Loucy (cell line): ENCODE results near the gene RBM18.

Experiments used
- H2AFZ ChIP-seq: fragments of 200-600 bp; sonication (generic); 2 replicates; pipeline ENCODE4 v1.6.0; 2016; ENCODE audit warnings: antibody characterized with exemption, mild to moderate bottlenecking, low read length, moderate library complexity
- H3F3A ChIP-seq: fragments of 200-600 bp; 2 replicates; pipeline ENCODE4 v1.6.0; 2016; ENCODE audit warnings: antibody characterized with exemption, low read depth, mild to moderate bottlenecking
- H3K27me3 ChIP-seq: fragments of 200-600 bp; sonication (generic); 2 replicates; pipeline ENCODE4 v1.6.1; 2014; ENCODE audit warnings: low read length, mild to moderate bottlenecking; ENCODE audit not compliant: insufficient read depth, poor library complexity, severe bottlenecking
- H3K36me3 ChIP-seq: fragments of 200-600 bp; sonication (generic); 2 replicates; pipeline ENCODE4 v1.6.1; 2016; ENCODE audit warnings: low read length; ENCODE audit not compliant: insufficient read depth
- H3K4me1 ChIP-seq: fragments of 200-600 bp; sonication (generic); 2 replicates; pipeline ENCODE4 v1.5.1; 2014; ENCODE audit warnings: low read length, mild to moderate bottlenecking; ENCODE audit not compliant: insufficient read depth, poor library complexity, severe bottlenecking
- H3K4me2 ChIP-seq: fragments of 200-600 bp; sonication (generic); 2 replicates; pipeline ENCODE4 v1.6.0; 2014; ENCODE audit warnings: antibody characterized with exemption, low read length, low read depth, mild to moderate bottlenecking; ENCODE audit not compliant: poor library complexity, severe bottlenecking
- H3K4me3 ChIP-seq: fragments of 200-600 bp; sonication (generic); 2 replicates; pipeline ENCODE4 v1.5.1; 2014; ENCODE audit warnings: low read length, mild to moderate bottlenecking, mixed read lengths; ENCODE audit not compliant: poor library complexity, severe bottlenecking
- H3K79me2 ChIP-seq: fragments of 200-600 bp; sonication (generic); 2 replicates; pipeline ENCODE4 v1.6.1; 2014; ENCODE audit warnings: low read length; ENCODE audit not compliant: insufficient read depth
- H3K9ac ChIP-seq: fragments of 200-600 bp; sonication (generic); 2 replicates; pipeline ENCODE4 v1.6.0; 2014; ENCODE audit warnings: mild to moderate bottlenecking, low read depth, low read length, moderate library complexity; ENCODE audit not compliant: poor library complexity, severe bottlenecking
- H3K9me2 ChIP-seq: fragments of 200-600 bp; sonication (generic); replicated peaks from 2 replicates; pipeline ENCODE4 v1.6.1; 2016; ENCODE audit warnings: low read depth, low read length, mixed read lengths
- H3K9me3 ChIP-seq: fragments of 200-600 bp; sonication (generic); 2 replicates; pipeline ENCODE4 v1.6.1; 2014; ENCODE audit warnings: mild to moderate bottlenecking, antibody characterized with exemption, low read length, low read depth; ENCODE audit not compliant: insufficient read depth
- H4K20me1 ChIP-seq: fragments of 200-600 bp; sonication (generic); 2 replicates; pipeline ENCODE4 v1.6.0; 2014; ENCODE audit warnings: antibody characterized with exemption, low read length, mild to moderate bottlenecking; ENCODE audit not compliant: insufficient read depth, poor library complexity, severe bottlenecking
- CTCF ChIP-seq: fragments of 200-600 bp; sonication (generic); conservative IDR thresholded peaks from 2 replicates; pipeline ENCODE4 v1.5.1; 2014; ENCODE audit warnings: mild to moderate bottlenecking, antibody characterized with exemption, low read length
- EZH2phosphoT487 ChIP-seq: fragments of 200-600 bp; IDR thresholded peaks from 2 replicates; pipeline ENCODE4 v1.6.1; 2018; ENCODE audit warnings: antibody characterized with exemption, mild to moderate bottlenecking, moderate library complexity, borderline replicate concordance

The RBM18 gene

GRCh38 chr9:122223435-122223834, 41.2 kb downstream of the RBM18 start:
- no peaks in the 10 kb centered on the region for H3K9me2 ChIP-seq
- TF ChIP-seq EZH2phosphoT487 (no peak), CTCF (no peak)
- H3K27me3 ChIP-seq: no peaks in the 10 kb centered on the region
- H3K9me3 ChIP-seq: no peaks in the 10 kb centered on the region
- H3K9ac ChIP-seq: no peak overlapping the region
- H2AFZ ChIP-seq: no peak overlapping the region
- H3K36me3 ChIP-seq: no peaks in the 10 kb centered on the region
- no peaks in the 10 kb centered on the region for H4K20me1 ChIP-seq
- H3K79me2 ChIP-seq: no peaks in the 10 kb centered on the region
- no peak overlapping the region for H3K4me2 ChIP-seq
- no peaks in the 10 kb centered on the region for H3F3A ChIP-seq
- no peak overlapping the region for H3K4me3 ChIP-seq
- peaks cover 5% of the 10 kb centered on the region for H3K4me1 ChIP-seq

- Histone ChIP-seq H3K4me1 (peaks cover 11% of the 10 kb centered on the region), H3K79me2 (no peaks in the 10 kb centered on the region), H3K27me3 (no peaks in the 10 kb centered on the region), H3K9me3 (no peaks in the 10 kb centered on the region), H3K4me3 (no peak overlapping the region), H3K9ac (no peak overlapping the region), H3K9me2 (no peaks in the 10 kb centered on the region), H4K20me1 (no peaks in the 10 kb centered on the region), H3F3A (no peaks in the 10 kb centered on the region), H3K36me3 (no peaks in the 10 kb centered on the region), H2AFZ (no peak overlapping the region), H3K4me2 (no peak overlapping the region)
- TF ChIP-seq EZH2phosphoT487 (no peak), CTCF (no peak)
These were observed 41.8 kb downstream of the RBM18 start for GRCh38 chr9:122222791-122223190.

GRCh38 chr9:122221183-122221811, 43.3 kb downstream of the RBM18 start:
- Histone ChIP-seq H3K4me3 (no peak overlapping the region), H3K9ac (no peak overlapping the region), H3K4me1 (peaks cover 14% of the 10 kb centered on the region), H3K27me3 (no peaks in the 10 kb centered on the region), H3F3A (no peaks in the 10 kb centered on the region), H2AFZ (no peak overlapping the region), H3K36me3 (no peaks in the 10 kb centered on the region), H3K79me2 (no peaks in the 10 kb centered on the region), H4K20me1 (no peaks in the 10 kb centered on the region), H3K9me2 (no peaks in the 10 kb centered on the region), H3K9me3 (no peaks in the 10 kb centered on the region), H3K4me2 (no peak overlapping the region)
- TF ChIP-seq CTCF (no peak), EZH2phosphoT487 (no peak)
